ENCODE results near the gene PAQR9. TPM values are rescaled to one million over a fixed set of nuclear protein-coding genes. Genes with fewer than 3 reads are reported as not detected.
A peak's percentile ranks its signal among the peaks of the same experiment; 100 is the strongest.

The PAQR9 gene
- polyA plus RNA-seq, 1 donor (not counting 4 experiments of a cell fraction or from before 2014, with no cell fraction given), result not detected

GRCh38 chr3:142977399-142977728, 13.9 kb upstream of the PAQR9 start:
- H2AFZ ChIP-seq (ENCODE audit: control insufficient read depth, low read length), result no peak overlapping the region
- no peaks in the 10 kb centered on the region for H3K36me3 ChIP-seq (ENCODE audit: control insufficient read depth in 2 of 2, extremely low read depth in 1 of 2, insufficient read depth in 2 of 2, low read length in 2 of 2)
- dilution Hi-C loops (cut with MboI; ENCODE audit: extremely low pct_ligation_motif_present, low sequenced_read_pairs), result no loop called here
- no peaks in the 10 kb centered on the region for H3K9me1 ChIP-seq (ENCODE audit: control insufficient read depth, extremely low read depth, insufficient read depth, low read length)
- FAIRE-seq (no peak), DNase-seq (ENCODE audit: low read depth, low spot score) (no peak)
- H3K27me3 ChIP-seq (ENCODE audit: control insufficient read depth, extremely low read depth, insufficient read depth, low read length), result no peaks in the 10 kb centered on the region
- H3K27ac ChIP-seq (ENCODE audit: control insufficient read depth, insufficient read depth, low read length), result no peak overlapping the region
- H3K4me2 ChIP-seq (ENCODE audit: control insufficient read depth, extremely low read depth, insufficient read depth, low read depth, low read length), result no peak overlapping the region
- H3K79me2 ChIP-seq (ENCODE audit: control insufficient read depth, insufficient read depth, low read length), result no peaks in the 10 kb centered on the region
- TF ChIP-seq, protein P1, sequence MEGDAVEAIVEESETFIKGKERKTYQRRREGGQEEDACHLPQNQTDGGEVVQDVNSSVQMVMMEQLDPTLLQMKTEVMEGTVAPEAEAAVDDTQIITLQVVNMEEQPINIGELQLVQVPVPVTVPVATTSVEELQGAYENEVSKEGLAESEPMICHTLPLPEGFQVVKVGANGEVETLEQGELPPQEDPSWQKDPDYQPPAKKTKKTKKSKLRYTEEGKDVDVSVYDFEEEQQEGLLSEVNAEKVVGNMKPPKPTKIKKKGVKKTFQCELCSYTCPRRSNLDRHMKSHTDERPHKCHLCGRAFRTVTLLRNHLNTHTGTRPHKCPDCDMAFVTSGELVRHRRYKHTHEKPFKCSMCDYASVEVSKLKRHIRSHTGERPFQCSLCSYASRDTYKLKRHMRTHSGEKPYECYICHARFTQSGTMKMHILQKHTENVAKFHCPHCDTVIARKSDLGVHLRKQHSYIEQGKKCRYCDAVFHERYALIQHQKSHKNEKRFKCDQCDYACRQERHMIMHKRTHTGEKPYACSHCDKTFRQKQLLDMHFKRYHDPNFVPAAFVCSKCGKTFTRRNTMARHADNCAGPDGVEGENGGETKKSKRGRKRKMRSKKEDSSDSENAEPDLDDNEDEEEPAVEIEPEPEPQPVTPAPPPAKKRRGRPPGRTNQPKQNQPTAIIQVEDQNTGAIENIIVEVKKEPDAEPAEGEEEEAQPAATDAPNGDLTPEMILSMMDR (optimal IDR thresholded peaks at IDR 0.05 in 1 of 3, IDR thresholded peaks at IDR 0.05 in 1 of 3, conservative IDR thresholded peaks at IDR 0.05 in 1 of 3; ENCODE audit: extremely low read depth in 1 of 3, insufficient read depth in 2 of 3, low read length in 3 of 3), result no peak
- TF ChIP-seq EZH2 (IDR thresholded peaks at IDR 0.05; ENCODE audit: low read length), result no peak
- no peak overlapping the region for H3K9ac ChIP-seq (ENCODE audit: control insufficient read depth, extremely low read depth, insufficient read depth, low read length)
- no peaks in the 10 kb centered on the region for H3K9me3 ChIP-seq (ENCODE audit: control insufficient read depth, low read depth, low read length)
- H3K4me1 ChIP-seq (ENCODE audit: control insufficient read depth, extremely low read depth, insufficient read depth, low read length), result peaks cover 9% of the 10 kb centered on the region
- no peak overlapping the region for H3K4me3 ChIP-seq (ENCODE audit: control insufficient read depth in 2 of 3, extremely low read depth in 1 of 3, insufficient read depth in 2 of 3, low read depth in 1 of 3, low read length in 3 of 3)
- no peaks in the 10 kb centered on the region for H4K20me1 ChIP-seq (ENCODE audit: control insufficient read depth, extremely low read depth, insufficient read depth, low read length)

- Histone ChIP-seq H3K36me3 (ENCODE audit: control insufficient read depth in 2 of 2, extremely low read depth in 1 of 2, insufficient read depth in 2 of 2, low read length in 2 of 2) (no peaks in the 10 kb centered on the region), H3K4me3 (ENCODE audit: control insufficient read depth in 2 of 3, extremely low read depth in 1 of 3, insufficient read depth in 2 of 3, low read depth in 1 of 3, low read length in 3 of 3) (no peak overlapping the region), H4K20me1 (ENCODE audit: control insufficient read depth, extremely low read depth, insufficient read depth, low read length) (no peaks in the 10 kb centered on the region), H3K9me3 (ENCODE audit: control insufficient read depth, low read depth, low read length) (no peaks in the 10 kb centered on the region), H3K27me3 (ENCODE audit: control insufficient read depth, extremely low read depth, insufficient read depth, low read length) (no peaks in the 10 kb centered on the region), H3K27ac (ENCODE audit: control insufficient read depth, insufficient read depth, low read length) (no peak overlapping the region), H3K79me2 (ENCODE audit: control insufficient read depth, insufficient read depth, low read length) (no peaks in the 10 kb centered on the region), H3K4me2 (ENCODE audit: control insufficient read depth, extremely low read depth, insufficient read depth, low read depth, low read length) (no peak overlapping the region), H3K9me1 (ENCODE audit: control insufficient read depth, extremely low read depth, insufficient read depth, low read length) (no peaks in the 10 kb centered on the region), H3K4me1 (ENCODE audit: control insufficient read depth, extremely low read depth, insufficient read depth, low read length) (peaks cover 9% of the 10 kb centered on the region), H2AFZ (ENCODE audit: control insufficient read depth, low read length) (no peak overlapping the region), H3K9ac (ENCODE audit: control insufficient read depth, extremely low read depth, insufficient read depth, low read length) (no peak overlapping the region)
- dilution Hi-C loops (cut with MboI; ENCODE audit: extremely low pct_ligation_motif_present, low sequenced_read_pairs), result no loop called here
- TF ChIP-seq, protein P1 (optimal IDR thresholded peaks at IDR 0.05 in 1 of 3, IDR thresholded peaks at IDR 0.05 in 1 of 3, conservative IDR thresholded peaks at IDR 0.05 in 1 of 3; ENCODE audit: extremely low read depth in 1 of 3, insufficient read depth in 2 of 3, low read length in 3 of 3), result no peak
- no peak for TF ChIP-seq EZH2 (IDR thresholded peaks at IDR 0.05; ENCODE audit: low read length)
- DNase-seq (ENCODE audit: low read depth, low spot score), result no peak
- peak; percentile 95 for FAIRE-seq
Measured at GRCh38 chr3:142976621-142977398, 13.3 kb upstream of the PAQR9 start.

Data from keratinocyte (primary cell).